HG03558 (cell line): ENCODE measurements around the gene CHIC2.
"Not testable (repeated sequence)": the region's sequence is repeated elsewhere in the genome, so short reads cannot be mapped to it uniquely, and the experiment has no call there.

ENCODE experiments used
- ATAC-seq: cut with Tn5 transposase; IDR thresholded peaks from one replicate; pipeline ENCODE4 v1.9.1; 2021; ENCODE audit warnings: moderate number of reproducible peaks; ENCODE audit not compliant: unreplicated experiment; ENCODE audit errors: extremely low read depth

Gene CHIC2

DNA sequence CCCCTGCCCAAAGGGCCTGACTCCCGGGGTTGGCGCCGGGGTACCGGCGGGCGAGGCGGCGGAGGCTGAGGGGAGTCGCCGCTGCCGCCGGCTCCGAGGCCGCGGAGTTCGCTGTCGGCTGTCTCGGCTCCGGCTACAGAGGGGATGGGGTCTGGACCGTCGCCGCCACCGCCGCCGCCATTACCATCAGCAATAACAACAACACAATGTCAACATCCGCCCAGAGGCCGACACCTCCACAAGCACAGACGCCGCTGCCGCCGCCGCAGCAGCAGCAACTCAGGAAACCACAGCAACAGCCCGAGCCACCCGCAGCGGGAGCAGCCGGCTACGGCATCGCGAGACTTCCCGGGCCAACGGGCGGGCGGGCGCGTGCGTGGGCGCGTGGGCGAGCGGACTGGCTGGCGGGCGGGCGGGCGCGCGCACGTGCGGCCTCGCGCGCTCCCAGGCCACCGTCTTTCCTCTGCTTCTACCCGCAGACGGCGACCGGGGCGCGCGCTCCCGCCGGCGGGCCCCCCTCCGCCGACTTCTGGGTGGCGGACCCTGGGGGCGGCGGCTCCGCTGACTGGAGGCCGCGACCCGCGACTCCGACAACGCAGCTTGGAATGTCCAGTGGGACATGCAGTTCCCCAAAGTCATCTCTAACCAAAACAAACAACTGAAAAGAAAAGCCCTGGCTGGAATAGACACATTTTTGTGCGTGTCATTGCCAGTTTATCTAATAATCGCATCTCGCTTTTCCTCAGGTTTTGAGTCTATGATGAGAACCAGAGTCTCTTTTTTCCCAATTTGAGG lies at the start of gene CHIC2:
Gene CHIC2 (minus strand): TSS at position 289 of the 795 bp plus-strand sequence. CDS start 305 bp downstream, outside the sequence.
- ATAC-seq, result peak; percentile 96

DNA sequence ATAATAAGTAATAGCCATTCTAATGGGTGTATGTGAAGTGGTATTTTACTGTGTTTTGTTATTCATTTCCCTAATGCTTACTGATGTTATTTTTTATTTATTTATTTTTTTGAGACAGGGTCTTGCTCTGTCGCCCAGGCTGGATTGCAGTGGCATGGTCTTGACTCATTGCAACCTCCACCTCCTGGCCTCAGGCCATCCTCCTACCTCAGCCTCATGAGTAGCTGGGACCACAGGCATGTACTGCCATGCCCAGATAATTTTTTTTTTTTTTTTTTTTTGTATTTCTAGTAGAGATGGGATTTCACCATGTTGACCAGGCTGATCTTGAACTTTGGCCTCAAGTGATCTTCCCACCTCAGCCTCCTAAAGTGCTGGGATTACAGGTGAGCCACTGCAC lies 48.8 kb upstream of the CHIC2 start:
- ATAC-seq, result not testable (repeated sequence)

DNA sequence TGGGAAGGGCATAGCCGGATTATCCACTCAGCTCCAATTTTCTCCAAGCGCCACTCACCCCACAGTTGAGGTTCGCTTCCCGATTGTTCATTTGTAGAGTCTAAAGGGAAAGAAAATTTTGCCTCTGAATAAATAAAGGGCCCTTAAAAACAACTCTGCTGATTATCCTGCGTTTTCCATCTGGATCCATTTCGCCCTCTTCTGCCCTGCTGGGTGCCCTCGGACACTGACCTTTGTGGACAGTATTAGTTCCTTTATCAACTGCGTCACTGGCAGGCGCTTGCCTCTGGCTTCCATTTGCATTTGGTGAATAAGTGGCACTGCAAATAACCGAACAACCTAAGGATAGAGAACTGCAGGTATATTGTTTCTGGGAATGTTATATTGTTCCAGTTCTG lies 45.6 kb upstream of the CHIC2 start:
- no peak for ATAC-seq

DNA sequence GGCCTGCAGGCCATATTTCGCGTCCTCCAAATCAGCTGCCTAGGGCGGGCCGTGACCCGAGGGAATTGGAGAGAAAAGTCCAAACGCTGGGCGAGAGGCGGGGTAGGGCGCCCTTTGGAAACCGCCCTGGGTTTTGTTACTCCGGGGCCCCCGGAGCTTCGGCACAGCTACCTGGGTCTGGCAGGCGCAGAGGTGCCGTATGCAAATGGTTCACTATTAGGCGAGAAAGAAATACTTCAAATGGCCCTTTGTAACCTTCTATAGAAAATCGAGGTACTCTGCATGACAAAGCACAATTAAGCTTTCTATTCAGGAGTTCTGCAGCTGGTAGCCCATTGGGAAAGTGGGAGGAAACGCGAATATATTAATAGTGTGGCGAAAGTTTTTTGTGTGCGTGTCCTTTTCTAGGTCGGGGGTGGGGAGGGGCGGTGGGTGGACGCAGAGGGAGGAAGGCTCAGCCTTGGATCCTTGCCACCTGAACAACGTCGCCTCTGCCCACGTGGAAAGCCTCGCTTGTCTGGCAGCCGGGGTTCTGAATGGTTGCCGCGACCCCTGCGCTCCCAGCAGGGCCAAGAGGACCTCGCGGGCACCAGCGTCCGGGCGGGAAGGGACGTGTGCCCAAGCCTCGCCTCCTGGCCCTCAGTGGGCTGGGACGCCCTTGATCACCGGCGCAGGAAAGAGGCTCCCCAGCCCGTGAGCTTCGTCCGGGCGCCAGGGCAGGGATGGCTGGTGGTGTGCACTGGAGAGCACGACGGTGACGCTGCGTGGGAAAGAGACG lies 45.0 kb upstream of the CHIC2 start:
- no peak for ATAC-seq

DNA sequence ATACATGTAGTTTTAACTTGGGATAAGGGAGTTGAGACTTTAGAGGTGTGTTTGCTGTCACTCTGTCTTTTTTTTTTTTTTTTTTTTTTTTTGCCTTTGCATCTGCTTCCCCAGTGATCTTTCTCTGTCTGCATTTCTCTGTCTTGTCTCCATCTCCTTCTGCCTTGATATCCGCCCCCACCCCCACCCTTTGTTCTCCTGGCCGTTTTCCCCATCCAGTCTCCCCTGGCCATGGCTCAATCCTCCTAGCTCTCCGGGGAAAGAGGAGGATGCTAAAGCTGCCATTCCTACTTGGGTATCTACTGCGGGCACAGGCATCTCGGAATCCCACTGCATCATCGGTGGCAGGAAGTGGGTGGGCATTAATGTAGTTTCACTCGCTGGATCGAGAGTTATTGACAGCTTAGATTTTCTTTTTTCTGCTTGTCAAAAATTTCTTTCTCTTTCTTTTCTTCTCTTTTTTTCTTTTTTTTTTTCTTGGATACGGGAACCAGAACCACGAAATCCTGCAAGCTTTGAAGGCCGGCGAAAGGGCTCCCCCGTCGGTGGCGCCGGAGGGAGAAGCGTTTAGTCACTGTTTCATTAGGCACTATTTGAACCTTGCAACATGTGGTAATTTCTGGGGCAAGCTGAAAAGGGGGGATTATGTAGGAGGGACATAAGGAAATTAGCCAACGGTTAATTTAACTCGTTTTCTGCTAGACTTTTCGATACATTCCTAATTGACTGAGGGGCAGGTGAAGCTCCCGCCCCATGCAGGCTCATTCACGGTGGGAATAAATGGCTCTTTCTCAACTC lies 43.7 kb upstream of the CHIC2 start:
- ATAC-seq, result no peak

DNA sequence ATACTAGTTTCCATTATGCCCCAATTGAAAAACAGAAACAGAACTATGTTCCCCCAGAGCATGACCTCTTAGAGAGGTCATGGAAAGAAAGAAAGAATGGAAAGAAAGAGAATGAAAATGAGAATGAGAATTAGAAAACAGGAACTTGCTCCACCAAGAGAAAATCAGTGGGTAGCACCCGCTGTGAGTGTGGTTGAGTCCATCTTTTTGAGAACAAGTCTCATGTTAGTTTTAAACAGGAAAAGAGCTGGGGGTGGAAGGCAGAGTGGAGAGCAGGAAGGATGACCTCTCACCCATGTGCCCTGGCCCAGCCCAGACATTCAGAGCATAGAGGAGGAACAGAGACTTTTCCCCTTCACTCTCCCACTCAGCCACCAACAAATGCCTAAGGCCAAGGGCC lies 40.5 kb upstream of the CHIC2 start:
- no peak for ATAC-seq

DNA sequence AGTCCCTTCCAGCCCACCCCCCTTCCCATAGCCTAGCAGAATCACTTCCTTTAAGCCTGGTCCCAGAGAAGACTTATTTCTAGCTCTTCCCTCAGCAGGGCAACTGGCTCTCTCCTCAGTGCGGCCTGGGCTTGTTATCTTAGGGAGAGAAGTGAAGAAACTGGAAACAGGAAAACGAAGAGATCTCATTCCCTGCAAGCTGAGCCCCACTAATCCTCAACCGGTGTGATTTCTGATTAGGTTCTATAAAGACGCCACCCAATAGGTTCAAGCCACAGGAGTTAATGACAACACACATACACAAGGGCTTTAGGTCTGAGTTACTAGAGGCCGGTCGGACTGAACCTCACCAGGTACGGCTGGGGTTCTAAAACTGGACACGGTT lies 38.8 kb upstream of the CHIC2 start:
- ATAC-seq, result no peak

DNA sequence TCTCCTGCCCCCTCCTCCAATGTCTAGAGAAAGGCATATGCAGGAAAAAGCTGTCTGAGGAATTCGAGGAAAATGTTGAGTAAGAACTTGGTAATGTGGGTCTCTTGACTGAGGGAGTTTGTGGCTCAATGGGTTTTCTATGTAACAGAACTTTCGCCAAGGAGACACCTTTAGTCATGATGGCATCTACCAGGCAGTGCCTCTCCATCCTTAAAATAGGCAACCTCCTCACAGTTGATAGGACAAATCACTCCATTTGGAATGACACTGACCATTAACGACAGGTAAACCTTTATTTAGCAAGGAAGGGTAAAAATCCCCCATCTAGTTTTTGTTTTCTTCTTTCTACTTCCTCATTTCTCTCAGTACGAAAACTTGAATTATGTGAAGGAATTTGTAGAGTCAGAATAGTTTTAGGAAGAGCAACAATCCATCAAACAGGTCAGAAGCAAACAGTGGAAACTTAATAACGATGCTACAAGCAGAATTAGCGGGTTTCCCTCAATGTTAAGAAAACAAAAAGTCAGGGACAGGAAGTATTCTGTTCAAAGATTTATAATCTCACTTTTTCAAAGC lies 38.2 kb upstream of the CHIC2 start:
- ATAC-seq, result no peak

DNA sequence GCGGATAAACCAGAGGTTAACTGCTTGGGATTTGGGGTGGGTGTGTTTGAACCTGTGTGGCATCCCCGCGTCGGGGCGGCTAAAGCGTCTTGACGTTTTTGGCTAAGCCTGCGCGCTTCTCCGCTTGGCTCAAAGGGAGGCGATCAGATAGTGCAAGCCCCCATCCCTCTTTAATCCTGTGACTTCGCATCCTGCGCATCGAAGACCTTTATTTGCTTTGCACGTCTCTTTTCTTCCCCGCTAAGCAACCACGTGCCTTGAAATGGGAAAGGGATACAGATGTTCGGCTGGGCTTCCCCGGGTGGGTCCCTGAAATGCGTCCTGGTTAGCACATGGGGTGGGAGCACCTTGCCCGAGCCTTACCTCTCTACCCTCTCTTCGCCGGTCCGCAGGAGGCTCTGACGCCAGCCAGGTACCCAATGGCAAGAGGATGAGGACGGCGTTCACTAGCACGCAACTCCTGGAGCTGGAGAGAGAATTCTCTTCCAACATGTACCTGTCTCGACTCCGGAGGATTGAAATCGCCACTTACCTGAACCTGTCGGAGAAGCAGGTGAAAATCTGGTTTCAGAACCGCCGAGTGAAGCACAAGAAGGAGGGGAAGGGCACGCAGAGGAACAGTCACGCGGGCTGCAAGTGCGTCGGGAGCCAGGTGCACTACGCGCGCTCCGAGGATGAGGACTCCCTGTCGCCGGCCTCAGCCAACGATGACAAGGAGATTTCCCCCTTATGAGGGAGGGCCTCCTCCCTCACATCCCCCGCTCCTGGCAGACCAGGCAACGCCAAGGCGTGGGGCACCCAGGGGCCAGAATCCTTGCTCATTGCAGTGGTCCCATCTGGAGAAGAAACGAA lies 37.0 kb upstream of the CHIC2 start:
- ATAC-seq, result no peak

DNA sequence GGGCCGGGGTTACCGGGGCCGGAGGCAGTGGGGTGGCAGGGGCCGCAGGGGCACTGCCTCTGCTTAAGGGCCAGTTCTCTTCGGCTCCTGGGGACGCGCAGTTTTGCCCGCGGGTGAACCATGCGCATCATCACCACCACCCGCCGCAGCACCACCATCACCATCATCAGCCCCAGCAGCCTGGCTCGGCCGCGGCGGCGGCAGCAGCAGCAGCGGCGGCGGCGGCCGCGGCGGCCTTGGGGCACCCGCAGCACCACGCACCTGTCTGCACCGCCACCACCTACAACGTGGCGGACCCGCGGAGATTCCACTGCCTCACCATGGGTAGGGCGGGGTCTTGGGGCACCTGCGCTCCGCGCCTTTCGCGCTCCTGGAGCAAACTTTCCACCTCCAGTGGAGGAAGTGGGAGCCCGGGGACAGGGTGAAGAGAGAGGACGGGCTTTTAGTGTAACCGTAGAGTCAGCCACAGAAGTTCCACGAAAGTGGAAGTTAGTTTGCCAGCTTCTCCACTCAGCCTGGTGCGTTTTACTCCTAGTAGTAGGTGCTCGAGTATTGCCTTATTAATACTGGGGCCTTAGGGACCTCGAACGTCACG lies 36.3 kb upstream of the CHIC2 start:
- ATAC-seq, result no peak

DNA sequence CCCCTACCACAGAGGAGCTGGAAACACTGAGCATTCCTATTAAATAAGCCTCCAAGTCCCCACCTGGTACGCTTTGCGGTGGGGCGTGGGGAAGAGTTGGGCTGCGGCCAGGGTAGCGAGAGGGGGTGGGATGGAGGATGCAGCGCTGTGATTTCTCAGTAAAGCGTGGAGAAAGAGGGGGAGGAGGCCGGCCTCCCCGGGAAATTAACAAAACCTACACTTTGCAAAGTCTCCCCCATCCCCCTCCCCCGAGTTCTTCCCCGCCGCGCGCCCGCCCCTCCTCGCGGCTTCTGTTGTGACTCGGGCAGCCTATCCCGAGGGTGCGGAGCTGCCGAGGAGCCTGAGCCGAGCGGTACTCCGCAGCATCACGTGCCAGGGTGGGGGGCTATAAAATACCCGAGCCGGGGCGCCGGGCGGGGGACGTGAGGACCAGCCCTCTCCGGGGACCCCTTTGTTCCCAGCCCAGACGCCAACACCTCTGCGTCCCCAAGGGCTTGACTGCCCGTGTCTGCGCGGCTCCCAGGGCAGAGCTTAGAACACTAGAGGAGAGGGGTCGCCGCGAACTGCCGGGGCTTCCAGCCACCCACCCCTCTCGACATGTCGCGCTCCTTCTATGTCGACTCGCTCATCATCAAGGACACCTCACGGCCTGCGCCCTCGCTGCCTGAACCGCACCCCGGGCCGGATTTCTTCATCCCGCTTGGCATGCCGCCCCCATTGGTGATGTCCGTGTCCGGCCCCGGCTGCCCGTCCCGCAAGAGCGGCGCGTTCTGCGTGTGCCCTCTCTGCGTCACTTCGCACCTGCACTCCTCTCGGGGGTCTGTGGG lies 35.6 kb upstream of the CHIC2 start, which contains the start of gene GSX2:
Gene GSX2 (plus strand): TSS at position 416 of the 827 bp plus-strand sequence. CDS start 182 bp downstream, at position 598.
- no peak for ATAC-seq

DNA sequence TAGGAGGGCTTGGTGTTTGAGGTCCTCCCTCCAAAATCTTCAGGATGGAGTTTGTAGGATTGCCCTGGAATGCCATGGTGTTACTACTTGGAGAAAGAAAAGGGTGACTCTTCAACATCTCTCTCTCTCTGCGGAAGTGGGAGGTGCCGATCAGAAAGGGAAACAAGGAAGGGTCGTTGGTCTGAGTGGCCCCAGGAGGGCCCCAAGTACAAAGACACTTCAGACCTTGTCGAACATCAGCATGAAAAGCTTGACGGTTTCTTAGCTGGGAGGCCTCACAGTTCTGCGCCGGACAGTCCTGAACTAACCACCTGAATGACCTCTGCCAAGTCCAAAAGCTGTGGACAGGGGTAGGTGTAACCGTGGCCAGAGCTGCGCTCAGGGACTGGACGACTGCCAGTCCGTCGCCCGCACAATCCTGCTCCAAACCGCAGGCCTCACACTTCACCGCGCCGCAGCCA lies 34.9 kb upstream of the CHIC2 start:
- ATAC-seq, result no peak

DNA sequence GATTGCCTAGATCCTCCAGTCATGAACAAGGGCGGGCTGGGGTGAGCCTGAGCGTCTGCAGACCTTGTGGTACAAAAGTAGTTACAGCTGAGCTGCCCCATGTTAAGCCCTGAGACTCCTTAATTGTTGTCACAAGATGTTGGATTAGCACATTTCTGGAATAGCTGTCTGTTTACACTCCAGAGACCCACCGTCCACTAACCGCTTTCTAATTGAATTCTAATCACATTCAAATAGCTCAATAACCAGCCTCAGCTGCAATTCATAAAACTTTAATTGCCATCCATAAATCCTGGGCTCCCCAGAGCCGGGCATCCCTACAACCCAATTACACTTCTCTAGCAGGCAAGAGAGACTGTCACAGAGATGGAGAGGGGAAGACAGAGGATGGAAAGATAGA lies 34.0 kb upstream of the CHIC2 start:
- no peak for ATAC-seq

DNA sequence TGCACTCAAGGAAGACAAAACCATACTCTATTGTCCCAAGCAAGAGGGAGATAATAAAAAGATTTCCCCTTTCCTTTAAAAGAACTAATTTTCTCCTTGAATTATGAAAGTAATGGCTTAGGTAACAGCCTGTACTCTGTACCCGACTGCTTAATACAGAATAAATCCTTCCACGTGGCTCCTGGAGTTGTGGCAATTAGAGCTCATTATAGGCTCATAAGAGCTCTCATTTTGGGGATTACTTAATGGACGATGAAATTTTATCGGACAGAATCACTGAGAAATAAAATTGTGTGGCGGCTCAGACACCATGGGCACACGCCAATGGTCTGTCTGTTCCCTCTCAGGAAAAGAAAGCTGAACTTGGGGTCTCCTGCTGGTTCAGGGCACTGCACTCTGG lies 32.7 kb upstream of the CHIC2 start:
- ATAC-seq, result no peak

DNA sequence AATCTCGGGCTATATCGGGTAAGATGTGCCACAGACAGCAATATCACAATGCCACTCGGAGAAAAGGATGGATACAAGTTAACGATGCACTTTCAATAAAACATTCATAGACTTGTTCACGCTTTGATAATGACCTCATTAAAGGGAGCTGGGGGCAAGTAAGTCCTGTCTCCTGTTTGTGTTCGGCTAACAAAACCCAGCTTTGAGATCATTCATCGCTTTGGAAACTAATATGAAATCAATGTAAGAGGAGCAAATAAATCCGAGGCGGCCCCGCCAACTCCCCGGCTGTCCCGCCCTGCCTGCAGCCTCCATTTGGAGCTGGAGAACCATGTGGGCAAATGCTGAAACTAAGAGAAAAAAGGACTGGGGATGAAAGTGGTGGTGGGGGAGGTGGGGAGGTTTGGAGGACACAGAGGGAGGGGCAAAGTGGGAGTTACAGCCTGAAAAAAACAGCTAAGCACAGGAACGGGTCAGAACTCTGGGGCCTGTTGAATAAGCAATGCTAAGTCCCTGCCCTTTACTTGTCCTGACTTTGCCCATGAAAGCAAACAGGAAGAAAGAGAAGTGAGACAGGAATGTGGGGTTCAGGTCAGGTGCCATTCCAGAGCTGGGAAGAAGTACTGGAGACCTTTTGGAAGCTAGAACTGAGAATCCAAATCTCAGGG lies 32.0 kb upstream of the CHIC2 start:
- no peak for ATAC-seq

DNA sequence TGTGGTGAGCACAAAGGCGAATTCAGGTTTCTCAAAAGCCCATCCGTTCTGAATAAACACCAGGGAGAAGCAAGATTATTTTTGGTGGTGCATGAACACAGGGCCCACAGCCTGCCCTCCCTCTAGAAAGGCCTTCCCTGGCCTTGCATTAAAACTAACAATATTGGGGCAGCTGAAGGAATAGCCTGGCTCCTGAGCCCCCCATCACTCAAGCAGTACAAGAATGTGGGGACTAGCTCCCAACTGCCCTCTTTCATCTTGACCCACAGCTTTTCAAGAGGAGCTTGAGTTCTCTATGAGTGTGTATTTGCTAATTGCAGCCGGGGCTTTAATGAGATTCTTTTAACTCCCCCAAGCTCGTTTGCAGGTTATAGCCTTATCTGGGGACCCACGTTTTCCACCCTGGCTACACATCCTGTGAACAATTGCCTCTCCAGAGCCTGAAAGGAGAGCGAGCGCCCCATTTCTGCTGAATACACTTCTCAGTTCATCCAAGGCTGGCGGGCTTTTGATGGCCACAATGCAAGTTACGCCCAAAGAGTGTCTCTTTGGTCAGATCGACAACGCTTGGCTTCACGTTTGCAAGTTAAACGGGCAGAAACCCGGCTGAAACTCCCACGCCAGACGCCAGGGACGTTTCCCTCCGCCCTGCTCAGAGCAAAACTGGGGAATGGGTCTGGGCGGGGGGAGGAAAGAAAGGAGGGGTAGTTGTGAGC lies 30.9 kb upstream of the CHIC2 start:
- no peak for ATAC-seq

DNA sequence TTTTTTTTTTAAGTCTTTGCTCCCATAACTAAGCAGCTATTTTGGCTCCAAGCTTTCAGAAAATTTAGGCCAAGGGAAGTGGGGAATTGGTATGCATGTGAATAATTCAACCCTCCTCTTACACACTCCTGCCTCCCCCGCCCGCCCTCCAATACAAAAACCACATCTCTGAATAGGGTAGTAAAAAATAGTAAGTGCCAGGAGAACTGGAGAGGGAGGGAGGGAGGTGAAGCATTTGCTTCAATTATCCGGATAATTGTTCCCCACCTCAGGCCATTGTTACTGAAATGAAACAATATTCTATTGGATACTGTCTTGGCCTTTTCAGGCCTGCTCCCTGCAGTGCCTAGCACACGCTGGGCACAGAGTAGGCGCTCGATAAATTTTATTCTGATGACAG lies 30.0 kb upstream of the CHIC2 start:
- ATAC-seq, result no peak
